IPS DF 6.9 (cell line): ENCODE data around the gene RASAL2.
"Not testable (repeated sequence)": the region's sequence is repeated elsewhere in the genome, so short reads cannot be mapped to it uniquely, and the experiment has no call there.

Experiments
- DNase-seq: peaks from one replicate; pipeline ENCODE4 v3.0.0-alpha.2; 2013; ENCODE audit warnings: low read depth, low spot score
- H3K27ac ChIP-seq: one replicate; pipeline ENCODE4 v1.5.1; 2013; ENCODE audit warnings: low read length, control low read depth
- H3K27me3 ChIP-seq: 2 replicates; pipeline ENCODE4 v1.6.1; 2013; ENCODE audit warnings: mild to moderate bottlenecking, low read length; ENCODE audit not compliant: control insufficient read depth, insufficient read depth
- H3K36me3 ChIP-seq: 2 replicates; pipeline ENCODE4 v1.6.1; 2013; ENCODE audit warnings: low read length; ENCODE audit not compliant: control insufficient read depth, insufficient read depth
- H3K4me1 ChIP-seq: 2 replicates; pipeline ENCODE4 v1.6.1; 2013; ENCODE audit warnings: low read length; ENCODE audit not compliant: control insufficient read depth, insufficient read depth
- H3K4me3 ChIP-seq: 2 replicates; pipeline ENCODE4 v1.5.1; 2013; ENCODE audit warnings: mild to moderate bottlenecking, low read length
- H3K9me3 ChIP-seq: 2 replicates; pipeline ENCODE4 v1.6.1; 2013; ENCODE audit warnings: low read length, inconsistent platforms; ENCODE audit not compliant: control insufficient read depth, insufficient read depth
- WGBS: extraction: QIAGEN DNeasy Blood & Tissue Kit; methylation state at CpG from one replicate; pipeline ENCODE4 v1.1.7; 2013; ENCODE audit warnings: mixed read lengths, missing lambda C conversion rate; ENCODE audit not compliant: insufficient read length, insufficient coverage; 5-methylcytosine and 5-hydroxymethylcytosine counted together

The RASAL2 gene

GRCh38 chr1:178337091-178337706 is 243.3 kb downstream of the RASAL2 start:
- H3K36me3 ChIP-seq, result no peaks in the 10 kb centered on the region
- no peak for DNase-seq
- no peak overlapping the region for H3K27ac ChIP-seq
- no peaks in the 10 kb centered on the region for H3K27me3 ChIP-seq
- H3K4me3 ChIP-seq, result no peak overlapping the region
- no peaks in the 10 kb centered on the region for H3K9me3 ChIP-seq
- H3K4me1 ChIP-seq, result no peaks in the 10 kb centered on the region

- H3K27me3 ChIP-seq, result no peaks in the 10 kb centered on the region
- H3K27ac ChIP-seq, result no peak overlapping the region
- no peaks in the 10 kb centered on the region for H3K9me3 ChIP-seq
- no peaks in the 10 kb centered on the region for H3K4me1 ChIP-seq
- no peak for DNase-seq
- WGBS, result no CpG with 5 or more reads among the region's 1 CpG
- no peak overlapping the region for H3K4me3 ChIP-seq
- no peaks in the 10 kb centered on the region for H3K36me3 ChIP-seq
These were observed 245.9 kb downstream of the RASAL2 start for GRCh38 chr1:178339834-178340233.

DNA sequence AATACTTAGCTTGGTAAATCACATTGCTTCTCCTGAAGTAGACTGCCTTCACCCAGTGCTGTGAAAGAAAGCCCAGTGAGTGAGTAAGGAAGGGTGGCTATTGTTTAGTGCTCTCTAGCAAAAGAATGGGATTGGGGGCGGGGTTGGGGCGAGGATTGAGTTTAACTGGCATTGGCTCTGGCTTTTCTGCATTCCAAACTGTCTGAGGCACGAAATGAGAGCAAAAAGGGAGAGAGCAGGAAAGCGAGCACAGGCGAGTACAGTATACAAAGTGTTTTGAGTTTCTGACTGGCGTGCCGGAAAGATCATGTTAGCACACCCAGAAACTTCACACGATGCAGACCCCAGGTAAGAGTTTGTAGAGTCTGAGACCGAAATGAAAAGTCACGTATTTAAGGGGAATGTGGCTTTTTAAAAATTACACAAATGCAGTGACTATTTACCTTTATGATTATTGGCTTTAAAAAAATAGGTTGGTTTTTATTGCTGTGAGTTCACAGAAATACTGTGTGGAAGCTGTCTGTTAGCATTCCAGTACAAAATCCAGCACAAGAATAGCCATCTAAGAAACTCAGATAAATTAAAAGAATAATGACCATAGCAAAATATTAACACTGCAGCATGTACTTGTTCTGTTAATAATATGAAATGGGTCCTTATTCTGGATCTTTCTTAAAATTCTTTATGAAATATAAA is 247.5 kb downstream of the RASAL2 start:
- no CpG with 5 or more reads among the region's 10 CpGs for WGBS
- no peak overlapping the region; the same call in 1 of the 2 replicates for H3K4me3 ChIP-seq
- H3K4me1 ChIP-seq, result no peaks in the 10 kb centered on the region
- DNase-seq, result peak; percentile 83
- H3K9me3 ChIP-seq, result no peaks in the 10 kb centered on the region
- H3K36me3 ChIP-seq, result no peaks in the 10 kb centered on the region
- no peaks in the 10 kb centered on the region for H3K27me3 ChIP-seq
- H3K27ac ChIP-seq, result no peak overlapping the region

DNA sequence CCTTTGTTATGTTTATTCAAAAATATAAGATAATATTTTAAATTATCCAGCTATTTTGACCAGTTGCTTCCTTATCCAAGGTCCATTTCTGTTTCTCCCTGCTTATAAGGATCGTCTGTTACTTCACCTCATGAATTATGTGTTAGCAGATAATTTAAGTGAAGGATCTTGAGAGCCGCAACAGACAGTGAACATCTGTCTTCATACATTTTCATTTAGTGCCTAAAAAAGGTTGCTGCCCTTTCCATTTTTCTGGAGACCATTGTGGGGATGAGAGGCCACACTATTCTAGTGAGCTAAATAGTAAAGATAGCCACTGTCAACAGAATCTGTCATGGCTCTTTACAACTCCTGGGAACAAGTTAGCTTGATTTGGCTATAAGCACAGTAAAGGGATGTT is 248.8 kb downstream of the RASAL2 start:
- Histone ChIP-seq H3K36me3 (no peaks in the 10 kb centered on the region), H3K4me1 (no peaks in the 10 kb centered on the region), H3K27ac (no peak overlapping the region), H3K27me3 (no peaks in the 10 kb centered on the region), H3K4me3 (no peak overlapping the region), H3K9me3 (no peaks in the 10 kb centered on the region)
- WGBS, result no CpG with 5 or more reads among the region's 2 CpGs
- no peak for DNase-seq

- no CpG with 5 or more reads among the region's 5 CpGs for WGBS
- Histone ChIP-seq H3K4me3 (no peak overlapping the region), H3K27me3 (no peaks in the 10 kb centered on the region), H3K36me3 (no peaks in the 10 kb centered on the region), H3K9me3 (no peaks in the 10 kb centered on the region), H3K4me1 (no peaks in the 10 kb centered on the region), H3K27ac (no peak overlapping the region)
- DNase-seq, result peak; percentile 33
These were observed 250.7 kb downstream of the RASAL2 start for GRCh38 chr1:178344513-178345091.

DNA sequence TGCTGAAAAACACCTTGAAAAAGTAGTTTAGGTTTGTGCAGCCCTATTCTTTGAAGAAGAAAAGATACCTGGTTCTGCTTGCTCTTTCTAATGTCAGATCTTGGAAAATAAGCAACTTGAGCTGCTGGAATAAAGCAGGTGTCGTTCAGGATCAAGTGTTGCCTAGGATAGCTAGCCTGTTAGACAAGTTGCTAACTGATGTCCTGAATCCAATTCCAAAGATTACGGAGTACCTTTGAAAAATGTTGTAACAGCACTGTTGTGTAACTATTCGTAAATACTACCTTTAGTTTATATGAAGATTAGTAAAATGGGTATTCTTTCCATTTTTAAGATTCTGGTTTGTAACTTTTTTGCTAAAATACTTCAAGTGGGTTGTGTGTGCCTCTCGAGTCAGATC is 251.3 kb downstream of the RASAL2 start:
- Histone ChIP-seq H3K27me3 (no peaks in the 10 kb centered on the region), H3K4me1 (no peaks in the 10 kb centered on the region), H3K9me3 (no peaks in the 10 kb centered on the region), H3K36me3 (no peaks in the 10 kb centered on the region), H3K4me3 (no peak overlapping the region), H3K27ac (no peak overlapping the region)
- DNase-seq, result no peak
- WGBS, result no CpG with 5 or more reads among the region's 4 CpGs

DNA sequence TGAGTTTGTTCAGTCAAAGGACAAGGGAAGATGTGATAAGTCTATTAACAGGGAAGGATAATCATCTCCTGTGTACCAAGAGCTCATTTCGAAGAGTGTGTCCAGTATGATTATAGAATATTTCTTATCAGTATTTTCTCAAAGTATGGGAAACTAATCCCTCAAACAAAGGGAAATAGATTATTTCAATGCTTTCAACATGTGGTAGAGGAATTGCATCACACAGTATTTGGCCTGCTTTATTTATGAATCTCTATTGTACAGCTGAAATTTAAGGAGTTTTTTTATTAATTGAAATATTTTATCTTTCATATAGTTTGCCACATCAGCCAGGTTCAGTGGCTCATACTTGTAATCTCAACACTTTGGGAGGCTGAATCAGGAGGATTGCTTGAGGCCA is 251.9 kb downstream of the RASAL2 start:
- Histone ChIP-seq H3K4me1 (no peaks in the 10 kb centered on the region), H3K9me3 (no peaks in the 10 kb centered on the region), H3K4me3 (no peak overlapping the region), H3K36me3 (no peaks in the 10 kb centered on the region), H3K27me3 (no peaks in the 10 kb centered on the region), H3K27ac (no peak overlapping the region)
- no peak for DNase-seq
- WGBS, result no CpG with 5 or more reads among the region's 1 CpG

GRCh38 chr1:178349801-178350200 is 255.9 kb downstream of the RASAL2 start:
- Histone ChIP-seq H3K27ac (no peak overlapping the region), H3K9me3 (no peaks in the 10 kb centered on the region), H3K27me3 (no peaks in the 10 kb centered on the region), H3K36me3 (no peaks in the 10 kb centered on the region), H3K4me1 (no peaks in the 10 kb centered on the region), H3K4me3 (no peak overlapping the region)
- no CpG with 5 or more reads among the region's 3 CpGs for WGBS
- no peak for DNase-seq

- not testable (repeated sequence) for DNase-seq, H3K36me3 ChIP-seq, H3K4me3 ChIP-seq, H3K27ac ChIP-seq, H3K9me3 ChIP-seq, H3K4me1 ChIP-seq, H3K27me3 ChIP-seq
- no CpG with 5 or more reads among the region's 1 CpG for WGBS
These were observed 258.0 kb downstream of the RASAL2 start for GRCh38 chr1:178351911-178352310.

GRCh38 chr1:178352790-178353416 is 259.0 kb downstream of the RASAL2 start:
- no peak for DNase-seq
- no peaks in the 10 kb centered on the region for H3K27me3 ChIP-seq
- WGBS, result no CpG with 5 or more reads among the region's 4 CpGs
- no peaks in the 10 kb centered on the region for H3K9me3 ChIP-seq
- no peak overlapping the region for H3K4me3 ChIP-seq
- no peak overlapping the region for H3K27ac ChIP-seq
- no peaks in the 10 kb centered on the region for H3K4me1 ChIP-seq
- no peaks in the 10 kb centered on the region for H3K36me3 ChIP-seq
